Keratinocyte (primary cell): ENCODE measurements around the gene NFYB. TPM values are rescaled to one million over a fixed set of nuclear protein-coding genes. Genes with fewer than 3 reads are reported as not detected.

Source experiments
- DNase-seq: peaks from one replicate; pipeline ENCODE4 v3.0.0-alpha.2; 2011; ENCODE audit warnings: low read depth, missing footprints, low spot score
- FAIRE-seq: peaks from 2 replicates; lab custom pipeline; 2011; peaks lifted over from hg19 to GRCh38; lab: Jason Lieb, UNC
- H2AFZ ChIP-seq: 2 replicates; pipeline ENCODE4 v1.6.0; 2012; ENCODE audit warnings: low read length, control low read depth, inconsistent platforms; ENCODE audit not compliant: control insufficient read depth
- H3K27ac ChIP-seq: 2 replicates; pipeline ENCODE4 v1.5.1; 2011; ENCODE audit warnings: low read length; ENCODE audit not compliant: control insufficient read depth, insufficient read depth
- H3K27me3 ChIP-seq: 3 replicates; pipeline ENCODE4 v1.6.0; 2011; ENCODE audit warnings: low read length; ENCODE audit not compliant: control insufficient read depth, insufficient read depth; ENCODE audit errors: extremely low read depth
- H3K36me3 ChIP-seq, 2 experiments: 2 replicates in 1 of 2; 3 replicates in 1 of 2; pipeline ENCODE4 v1.5.1; 2011; ENCODE audit warnings: low read length in 2 of 2, mild to moderate bottlenecking in 1 of 2; ENCODE audit not compliant: control insufficient read depth in 2 of 2, insufficient read depth in 2 of 2; ENCODE audit errors: extremely low read depth in 1 of 2
- H3K4me1 ChIP-seq: 3 replicates; pipeline ENCODE4 v1.5.1; 2011; ENCODE audit warnings: low read length; ENCODE audit not compliant: control insufficient read depth, insufficient read depth; ENCODE audit errors: extremely low read depth
- H3K4me2 ChIP-seq: 3 replicates; pipeline ENCODE4 v1.6.0; 2011; ENCODE audit warnings: low read depth, low read length; ENCODE audit not compliant: control insufficient read depth, insufficient read depth; ENCODE audit errors: extremely low read depth
- H3K4me3 ChIP-seq, 3 experiments: fragments of 200-600 bp in 1 of 3; sonication (generic) in 1 of 3; 2 replicates in 2 of 3; 3 replicates in 1 of 3; pipeline ENCODE4 v1.5.1; 2011 to 2016; ENCODE audit warnings: low read length in 3 of 3, mild to moderate bottlenecking in 3 of 3, control low read depth in 2 of 3, inconsistent platforms in 1 of 3, low read depth in 1 of 3, mixed read lengths in 1 of 3, mixed run types in 1 of 3, moderate library complexity in 1 of 3; ENCODE audit not compliant: control insufficient read depth in 2 of 3, insufficient read depth in 2 of 3; ENCODE audit errors: extremely low read depth in 1 of 3
- H3K79me2 ChIP-seq: 2 replicates; pipeline ENCODE4 v1.6.0; 2012; ENCODE audit warnings: low read length; ENCODE audit not compliant: control insufficient read depth, insufficient read depth
- H3K9ac ChIP-seq: 3 replicates; pipeline ENCODE4 v1.6.0; 2011; ENCODE audit warnings: low read length; ENCODE audit not compliant: control insufficient read depth, insufficient read depth; ENCODE audit errors: extremely low read depth
- H3K9me1 ChIP-seq: 3 replicates; pipeline ENCODE4 v1.6.0; 2011; ENCODE audit warnings: low read length; ENCODE audit not compliant: control insufficient read depth, insufficient read depth; ENCODE audit errors: extremely low read depth
- H3K9me3 ChIP-seq: 2 replicates; pipeline ENCODE4 v1.5.1; 2012; ENCODE audit warnings: low read depth, low read length; ENCODE audit not compliant: control insufficient read depth
- H4K20me1 ChIP-seq: 3 replicates; pipeline ENCODE4 v1.6.0; 2011; ENCODE audit warnings: low read length; ENCODE audit not compliant: control insufficient read depth, insufficient read depth; ENCODE audit errors: extremely low read depth
- EZH2 ChIP-seq: IDR thresholded peaks from one replicate; pipeline ENCODE4 v1.6.1; 2012; ENCODE audit warnings: inconsistent platforms, mild to moderate bottlenecking, low read length, moderate library complexity
- dilution Hi-C: fragments of 300-500 bp; cut with MboI; formaldehyde crosslinking; loops from one replicate; pipeline ENCODE4 v1.7.0; 2020; ENCODE audit warnings: low sequenced_read_pairs; ENCODE audit not compliant: extremely low pct_ligation_motif_present
- polyA plus RNA-seq, 5 experiments: library from polyadenylated mRNA; depleted of rRNA in 3 of 5; stranded (reverse) in 3 of 5; stranded (forward) in 1 of 5; unstranded in 1 of 5; fragments of >200 nt; gene quantifications; 1 replicate in 1 of 5; 2 replicates in 3 of 5; 3 replicates in 1 of 5; pipeline versions ENCODE4 v1.2.1 to v1.2.3, GENCODE V29; 2011 to 2012; ENCODE audit warnings: missing spikeins in 2 of 5, low read depth in 1 of 5, low replicate concordance in 1 of 5
- TF ChIP-seq, protein P1 (sequence below), 3 experiments: IDR thresholded peaks in 1 of 3; conservative IDR thresholded peaks in 1 of 3; optimal IDR thresholded peaks in 1 of 3; 2 replicates in 2 of 3; 3 replicates in 1 of 3; pipeline versions ENCODE3 to v1.5.1; 2011; ENCODE audit warnings: low read length in 3 of 3, mild to moderate bottlenecking in 3 of 3, moderate library complexity in 2 of 3, control low read depth in 1 of 3, inconsistent platforms in 1 of 3; ENCODE audit not compliant: insufficient read depth in 2 of 3; ENCODE audit errors: extremely low read depth in 1 of 3

Gene NFYB
- polyA plus RNA-seq, 1 donor (not counting 4 experiments of a cell fraction or from before 2014, with no cell fraction given), result 22.8 TPM

GRCh38 chr12:104180374-104180773 lies 42.4 kb upstream of the NFYB start:
- peaks cover 11% of the 10 kb centered on the region for H3K4me1 ChIP-seq
- no peak overlapping the region for H3K27ac ChIP-seq
- no peak for FAIRE-seq
- H3K4me2 ChIP-seq, result no peak overlapping the region
- no peak for TF ChIP-seq EZH2
- TF ChIP-seq, protein P1, sequence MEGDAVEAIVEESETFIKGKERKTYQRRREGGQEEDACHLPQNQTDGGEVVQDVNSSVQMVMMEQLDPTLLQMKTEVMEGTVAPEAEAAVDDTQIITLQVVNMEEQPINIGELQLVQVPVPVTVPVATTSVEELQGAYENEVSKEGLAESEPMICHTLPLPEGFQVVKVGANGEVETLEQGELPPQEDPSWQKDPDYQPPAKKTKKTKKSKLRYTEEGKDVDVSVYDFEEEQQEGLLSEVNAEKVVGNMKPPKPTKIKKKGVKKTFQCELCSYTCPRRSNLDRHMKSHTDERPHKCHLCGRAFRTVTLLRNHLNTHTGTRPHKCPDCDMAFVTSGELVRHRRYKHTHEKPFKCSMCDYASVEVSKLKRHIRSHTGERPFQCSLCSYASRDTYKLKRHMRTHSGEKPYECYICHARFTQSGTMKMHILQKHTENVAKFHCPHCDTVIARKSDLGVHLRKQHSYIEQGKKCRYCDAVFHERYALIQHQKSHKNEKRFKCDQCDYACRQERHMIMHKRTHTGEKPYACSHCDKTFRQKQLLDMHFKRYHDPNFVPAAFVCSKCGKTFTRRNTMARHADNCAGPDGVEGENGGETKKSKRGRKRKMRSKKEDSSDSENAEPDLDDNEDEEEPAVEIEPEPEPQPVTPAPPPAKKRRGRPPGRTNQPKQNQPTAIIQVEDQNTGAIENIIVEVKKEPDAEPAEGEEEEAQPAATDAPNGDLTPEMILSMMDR (optimal IDR thresholded peaks at IDR 0.05 in 1 of 3, IDR thresholded peaks at IDR 0.05 in 1 of 3, conservative IDR thresholded peaks at IDR 0.05 in 1 of 3; ENCODE audit: extremely low read depth in 1 of 3, insufficient read depth in 2 of 3, low read length in 3 of 3), result no peak
- peaks cover 3% of the 10 kb centered on the region for H3K9me3 ChIP-seq
- no peak overlapping the region for H3K4me3 ChIP-seq
- no peaks in the 10 kb centered on the region for H3K27me3 ChIP-seq
- H2AFZ ChIP-seq, result no peak overlapping the region
- no peak overlapping the region for H3K9ac ChIP-seq
- DNase-seq, result no peak
- H3K9me1 ChIP-seq, result no peaks in the 10 kb centered on the region
- no peaks in the 10 kb centered on the region for H4K20me1 ChIP-seq
- H3K79me2 ChIP-seq, result no peaks in the 10 kb centered on the region
- no peaks in the 10 kb centered on the region for H3K36me3 ChIP-seq
- dilution Hi-C loops, result no loop called here

DNA sequence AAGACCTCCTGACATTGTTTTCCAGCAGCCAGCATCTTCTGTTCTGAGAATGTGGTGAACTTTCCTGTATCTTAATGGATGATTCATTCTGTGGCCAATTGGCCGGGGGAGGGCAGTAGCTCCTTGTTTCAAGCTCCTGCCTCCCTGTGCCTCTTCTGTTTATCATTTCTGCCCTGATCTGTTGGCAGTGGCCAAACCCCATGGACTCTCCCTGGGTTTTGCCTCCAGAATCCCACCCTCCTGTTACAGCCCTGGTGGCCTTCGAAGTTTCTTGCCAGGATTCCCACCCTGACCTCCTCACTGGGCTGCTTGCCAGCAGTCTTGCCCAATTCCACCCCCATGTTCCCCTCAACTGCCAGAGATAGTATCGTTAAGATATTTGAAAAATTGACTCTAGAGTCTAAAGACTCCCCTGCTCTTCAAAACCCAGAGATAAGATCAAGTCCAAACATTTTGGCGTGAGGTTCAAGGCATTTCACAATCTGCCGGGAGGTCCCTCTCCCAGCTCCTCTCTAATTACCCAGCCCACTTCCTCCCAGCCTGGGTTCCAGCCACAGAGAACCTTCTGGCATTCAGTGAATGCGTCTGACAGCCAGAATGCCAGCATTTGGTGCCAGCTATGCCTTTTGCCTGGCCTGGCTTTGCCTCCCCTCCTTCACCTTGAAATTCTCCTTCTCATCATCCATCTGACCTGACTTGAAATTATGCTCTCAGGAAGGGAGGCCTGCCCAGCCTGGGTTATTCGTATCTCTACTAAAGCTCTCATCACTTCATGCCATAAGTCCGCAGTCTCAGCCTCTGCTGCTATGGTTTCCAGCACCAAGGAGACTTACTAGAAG lies 39.9 kb upstream of the NFYB start:
- no peaks in the 10 kb centered on the region for H4K20me1 ChIP-seq
- no peaks in the 10 kb centered on the region for H3K36me3 ChIP-seq
- H3K4me2 ChIP-seq, result no peak overlapping the region
- H3K79me2 ChIP-seq, result no peaks in the 10 kb centered on the region
- FAIRE-seq (no peak), DNase-seq (no peak)
- TF ChIP-seq, protein P1 (optimal IDR thresholded peaks at IDR 0.05 in 1 of 3, IDR thresholded peaks at IDR 0.05 in 1 of 3, conservative IDR thresholded peaks at IDR 0.05 in 1 of 3; ENCODE audit: extremely low read depth in 1 of 3, insufficient read depth in 2 of 3, low read length in 3 of 3), result peak; percentile 23 to 58 (median 43)
- no peak for TF ChIP-seq EZH2
- H3K27me3 ChIP-seq, result no peaks in the 10 kb centered on the region
- H3K27ac ChIP-seq, result no peak overlapping the region
- no peak overlapping the region for H3K9ac ChIP-seq
- peaks cover 11% of the 10 kb centered on the region for H3K4me1 ChIP-seq
- no peak overlapping the region for H2AFZ ChIP-seq
- H3K9me3 ChIP-seq, result no peaks in the 10 kb centered on the region
- dilution Hi-C loops, result no loop called here
- H3K4me3 ChIP-seq, result no peak overlapping the region
- H3K9me1 ChIP-seq, result no peaks in the 10 kb centered on the region
